ENCODE measurements around the gene TSKS.

Gene TSKS

DNA sequence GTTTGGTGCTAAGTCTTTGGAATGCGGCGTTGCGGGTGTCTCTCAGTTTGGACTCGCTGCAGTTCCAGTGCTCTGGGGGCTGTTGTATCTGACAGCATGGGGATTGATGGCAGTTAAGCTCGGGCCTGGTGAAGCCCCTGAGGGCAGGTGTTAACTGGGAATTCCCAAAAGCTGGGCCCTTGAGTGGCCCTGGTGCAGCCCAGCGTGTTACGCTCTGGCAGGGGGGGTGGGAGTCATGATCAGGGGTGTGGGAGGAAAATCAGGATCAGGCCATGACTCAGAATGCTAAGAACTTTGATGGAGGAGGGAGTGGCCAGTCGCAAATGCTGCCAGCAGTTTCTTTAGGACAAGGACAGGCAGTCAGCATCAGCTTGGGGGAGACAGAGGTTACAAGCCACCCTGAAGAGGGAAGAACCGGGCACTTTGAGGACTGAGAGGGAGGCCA, 23.3 kb upstream of the TSKS start:
- no peak overlapping the region for H3K4me3 ChIP-seq (ENCODE audit: low read length)
- DNase-seq (ENCODE audit: low read depth), result peak; percentile 71
- TF ChIP-seq, protein P1, sequence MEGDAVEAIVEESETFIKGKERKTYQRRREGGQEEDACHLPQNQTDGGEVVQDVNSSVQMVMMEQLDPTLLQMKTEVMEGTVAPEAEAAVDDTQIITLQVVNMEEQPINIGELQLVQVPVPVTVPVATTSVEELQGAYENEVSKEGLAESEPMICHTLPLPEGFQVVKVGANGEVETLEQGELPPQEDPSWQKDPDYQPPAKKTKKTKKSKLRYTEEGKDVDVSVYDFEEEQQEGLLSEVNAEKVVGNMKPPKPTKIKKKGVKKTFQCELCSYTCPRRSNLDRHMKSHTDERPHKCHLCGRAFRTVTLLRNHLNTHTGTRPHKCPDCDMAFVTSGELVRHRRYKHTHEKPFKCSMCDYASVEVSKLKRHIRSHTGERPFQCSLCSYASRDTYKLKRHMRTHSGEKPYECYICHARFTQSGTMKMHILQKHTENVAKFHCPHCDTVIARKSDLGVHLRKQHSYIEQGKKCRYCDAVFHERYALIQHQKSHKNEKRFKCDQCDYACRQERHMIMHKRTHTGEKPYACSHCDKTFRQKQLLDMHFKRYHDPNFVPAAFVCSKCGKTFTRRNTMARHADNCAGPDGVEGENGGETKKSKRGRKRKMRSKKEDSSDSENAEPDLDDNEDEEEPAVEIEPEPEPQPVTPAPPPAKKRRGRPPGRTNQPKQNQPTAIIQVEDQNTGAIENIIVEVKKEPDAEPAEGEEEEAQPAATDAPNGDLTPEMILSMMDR (IDR thresholded peaks at IDR 0.05; ENCODE audit: insufficient read depth, low read depth, low read length, missing control alignments), result no peak

DNA sequence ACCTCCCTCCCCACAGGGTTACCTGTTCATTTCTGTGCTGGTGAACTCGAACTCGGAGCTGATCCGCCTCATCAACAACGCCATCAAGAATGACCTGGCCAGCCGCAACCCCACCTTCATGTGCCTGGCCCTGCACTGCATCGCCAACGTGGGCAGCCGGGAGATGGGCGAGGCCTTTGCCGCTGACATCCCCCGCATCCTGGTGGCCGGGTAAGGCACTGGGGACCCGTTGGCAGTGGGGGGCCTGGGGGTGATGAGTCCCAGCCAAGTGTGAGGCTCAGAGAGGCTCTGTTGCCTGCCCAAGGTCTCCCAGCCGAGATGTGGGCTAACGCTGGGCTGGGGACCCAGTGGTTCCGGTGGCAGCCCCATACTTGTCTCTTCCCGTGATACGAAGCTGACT, 19.4 kb upstream of the TSKS start:
- no peak overlapping the region for H3K4me3 ChIP-seq (ENCODE audit: low read length)
- TF ChIP-seq, protein P1 (IDR thresholded peaks at IDR 0.05; ENCODE audit: insufficient read depth, low read depth, low read length, missing control alignments), result no peak
- no peak for DNase-seq (ENCODE audit: low read depth)

DNA sequence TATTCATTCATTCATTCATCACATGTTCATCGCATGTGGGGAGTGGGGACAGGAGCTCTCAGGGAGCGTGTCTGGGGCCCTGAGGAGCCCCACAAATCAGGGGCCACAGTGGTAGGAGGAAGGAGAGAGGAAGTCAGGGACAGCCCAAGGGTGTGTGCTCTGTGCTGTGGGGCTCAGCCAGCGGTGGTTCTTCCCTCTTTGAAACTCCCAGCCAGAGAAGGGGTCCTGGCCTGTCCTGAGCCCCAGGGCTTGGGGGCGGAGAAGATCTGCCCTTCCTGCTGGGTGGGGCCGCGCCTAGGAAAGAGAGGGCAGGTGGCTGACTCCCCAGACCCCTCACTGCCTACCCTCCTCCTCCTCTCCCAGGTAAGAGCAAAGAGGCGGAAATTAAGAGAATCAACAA, 18.3 kb upstream of the TSKS start:
- DNase-seq (ENCODE audit: low read depth), result no peak
- TF ChIP-seq, protein P1 (IDR thresholded peaks at IDR 0.05; ENCODE audit: insufficient read depth, low read depth, low read length, missing control alignments), result no peak
- no peak overlapping the region for H3K4me3 ChIP-seq (ENCODE audit: low read length)

DNA sequence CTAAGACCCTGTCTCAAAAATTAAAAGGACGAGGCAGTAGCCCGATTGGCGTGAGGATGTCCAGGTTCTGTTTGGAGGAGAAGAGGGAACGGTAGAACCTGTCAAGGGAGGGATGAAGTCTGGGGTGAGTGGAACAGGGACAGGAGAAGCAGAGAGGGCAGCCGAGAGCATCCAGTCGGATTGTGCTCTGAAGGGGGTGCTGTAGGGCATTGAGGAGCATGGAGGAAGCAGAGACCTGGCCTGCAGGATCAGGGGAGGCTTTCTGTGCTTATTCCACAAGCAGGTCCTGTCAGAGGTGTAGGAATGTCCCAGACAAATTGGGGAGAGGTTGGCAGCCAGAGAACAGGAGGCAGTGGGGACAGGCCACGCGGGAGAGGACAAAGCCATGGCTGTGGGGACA, 17.8 kb upstream of the TSKS start:
- no peak overlapping the region for H3K4me3 ChIP-seq (ENCODE audit: low read length)
- TF ChIP-seq, protein P1 (IDR thresholded peaks at IDR 0.05; ENCODE audit: insufficient read depth, low read depth, low read length, missing control alignments), result no peak
- DNase-seq (ENCODE audit: low read depth), result no peak

DNA sequence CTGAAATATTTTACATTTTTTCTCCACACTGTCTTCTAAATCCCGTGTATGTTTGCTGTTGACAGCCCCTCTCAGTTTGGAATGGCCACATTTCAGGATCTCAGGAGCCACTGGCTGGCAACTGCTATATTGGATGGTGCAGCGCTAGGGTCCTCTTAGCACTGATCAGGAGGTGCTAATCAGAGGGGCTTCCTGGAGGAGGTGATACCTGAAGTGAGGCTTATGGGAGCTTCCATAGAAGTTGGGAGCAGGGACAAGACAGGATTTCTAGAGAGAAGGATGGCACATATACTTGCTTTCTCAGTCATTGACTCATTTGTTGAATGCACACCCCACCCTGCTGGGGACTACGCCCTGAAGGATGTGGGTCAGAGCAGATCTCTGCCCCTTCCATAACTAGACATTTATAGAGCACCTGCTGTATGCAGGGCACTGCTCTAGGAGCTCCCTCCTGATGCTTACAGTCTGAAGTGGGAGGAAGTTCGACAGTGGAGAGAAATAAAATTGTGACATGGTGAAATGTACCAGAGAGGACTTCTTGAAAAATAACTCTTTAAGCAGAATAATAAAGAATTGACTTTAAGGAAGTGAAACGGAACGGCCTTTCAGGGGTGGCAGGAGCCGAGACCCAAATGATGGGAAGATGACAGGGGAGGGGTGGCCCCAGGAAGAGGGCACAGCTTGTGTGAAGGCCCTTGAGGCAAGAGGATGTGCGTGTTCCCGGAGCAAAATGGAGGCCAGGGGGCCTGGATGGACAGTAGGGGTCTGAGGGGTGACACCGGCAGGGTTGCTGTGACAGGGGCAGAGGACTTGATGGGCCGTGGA, 16.8 kb upstream of the TSKS start:
- TF ChIP-seq, protein P1 (IDR thresholded peaks at IDR 0.05; ENCODE audit: insufficient read depth, low read depth, low read length, missing control alignments), result no peak
- no peak for DNase-seq (ENCODE audit: low read depth)
- no peak overlapping the region for H3K4me3 ChIP-seq (ENCODE audit: low read length)

DNA sequence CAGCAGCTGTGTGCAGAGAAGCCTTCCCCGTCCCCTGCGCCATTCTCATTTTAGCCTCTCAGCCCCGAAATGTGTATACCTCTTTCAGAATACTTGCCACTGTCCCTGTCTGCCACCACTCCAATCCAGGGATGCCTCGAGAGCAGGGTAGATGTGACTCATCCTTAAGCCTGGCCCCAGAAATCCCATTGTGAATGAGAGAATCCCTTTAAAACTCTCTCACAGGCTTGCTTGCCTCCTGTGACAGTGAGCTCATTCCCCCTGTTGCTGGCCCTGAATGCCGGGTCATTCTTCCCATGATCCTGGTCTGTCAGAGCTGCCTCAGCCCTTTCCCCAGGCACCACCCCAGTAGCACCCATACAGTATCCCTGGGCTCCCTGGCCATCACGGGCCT, 13.3 kb upstream of the TSKS start:
- no peak for DNase-seq (ENCODE audit: low read depth)
- H3K4me3 ChIP-seq (ENCODE audit: low read length), result no peak overlapping the region
- TF ChIP-seq, protein P1 (IDR thresholded peaks at IDR 0.05; ENCODE audit: insufficient read depth, low read depth, low read length, missing control alignments), result no peak
